ENCODE data around the gene GRIA1.

DNA sequence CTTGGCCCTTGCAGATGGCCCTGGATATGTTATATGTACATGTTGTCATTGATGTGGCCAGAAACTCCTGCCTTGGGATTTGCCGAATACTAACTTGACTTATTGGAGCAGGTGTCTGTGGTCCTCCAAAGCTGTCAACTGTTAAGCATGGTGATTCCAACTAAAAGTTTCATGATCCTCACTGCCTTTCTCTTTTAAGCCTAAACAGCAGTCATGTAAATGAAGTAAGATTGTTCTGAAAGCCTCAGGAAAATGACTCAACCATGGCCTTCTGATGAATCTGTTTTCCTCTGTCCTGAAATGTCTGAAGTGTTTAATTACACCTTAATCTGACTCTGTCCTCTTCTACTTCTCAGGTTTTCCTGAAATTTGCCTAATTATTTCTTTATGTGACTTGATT is 303.2 kb downstream of the GRIA1 start:
- TF ChIP-seq POLR2AphosphoS5 (IDR thresholded peaks at IDR 0.05) (no peak), EP300 (IDR thresholded peaks at IDR 0.05) (no peak), POLR2A (IDR thresholded peaks at IDR 0.05) (no peak)
- TF ChIP-seq, protein P1, sequence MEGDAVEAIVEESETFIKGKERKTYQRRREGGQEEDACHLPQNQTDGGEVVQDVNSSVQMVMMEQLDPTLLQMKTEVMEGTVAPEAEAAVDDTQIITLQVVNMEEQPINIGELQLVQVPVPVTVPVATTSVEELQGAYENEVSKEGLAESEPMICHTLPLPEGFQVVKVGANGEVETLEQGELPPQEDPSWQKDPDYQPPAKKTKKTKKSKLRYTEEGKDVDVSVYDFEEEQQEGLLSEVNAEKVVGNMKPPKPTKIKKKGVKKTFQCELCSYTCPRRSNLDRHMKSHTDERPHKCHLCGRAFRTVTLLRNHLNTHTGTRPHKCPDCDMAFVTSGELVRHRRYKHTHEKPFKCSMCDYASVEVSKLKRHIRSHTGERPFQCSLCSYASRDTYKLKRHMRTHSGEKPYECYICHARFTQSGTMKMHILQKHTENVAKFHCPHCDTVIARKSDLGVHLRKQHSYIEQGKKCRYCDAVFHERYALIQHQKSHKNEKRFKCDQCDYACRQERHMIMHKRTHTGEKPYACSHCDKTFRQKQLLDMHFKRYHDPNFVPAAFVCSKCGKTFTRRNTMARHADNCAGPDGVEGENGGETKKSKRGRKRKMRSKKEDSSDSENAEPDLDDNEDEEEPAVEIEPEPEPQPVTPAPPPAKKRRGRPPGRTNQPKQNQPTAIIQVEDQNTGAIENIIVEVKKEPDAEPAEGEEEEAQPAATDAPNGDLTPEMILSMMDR (IDR thresholded peaks at IDR 0.05), result no peak

All from gastroesophageal sphincter (tissue), 3 donors.